Activated CD4-positive, alpha-beta T cell treated with anti-CD3 and anti-CD28 coated beads, Interleukin-2, amount 10 ng/mL, durations not matched to agents 7 days and 5 days (primary cell): ENCODE data around the gene DDHD1. TPM values are rescaled to one million over a fixed set of nuclear protein-coding genes. Genes with fewer than 3 reads are reported as not detected.

Experiments used
- CTCF ChIA-PET: fragments of 350-600 bp; sonication (Branson Sonifier 250); formaldehyde crosslinking; loops from one replicate; lab custom pipeline; 2021; ENCODE audit warnings: antibody characterized with exemption; lab: Charles Lee
- POLR2A ChIA-PET: fragments of 350-600 bp; sonication (Branson Sonifier 250); formaldehyde crosslinking; loops from one replicate; lab custom pipeline; 2021; ENCODE audit warnings: antibody characterized with exemption; lab: Charles Lee
- DNase-seq: peaks from one replicate; pipeline ENCODE4 v3.0.0-alpha.2; 2020
- H3K27ac Mint-ChIP-seq: one replicate; pipeline ENCODE4 v1.8.0; 2021; ENCODE audit warnings: mild to moderate bottlenecking, moderate library complexity, mixed read lengths
- H3K27me3 Mint-ChIP-seq: one replicate; pipeline ENCODE4 v1.8.0; 2021; ENCODE audit warnings: mixed read lengths
- H3K36me3 Mint-ChIP-seq: one replicate; pipeline ENCODE4 v1.8.0; 2021; ENCODE audit warnings: low read depth, mixed read lengths
- H3K4me1 Mint-ChIP-seq: one replicate; pipeline ENCODE4 v1.8.0; 2021; ENCODE audit warnings: mixed read lengths
- H3K4me3 Mint-ChIP-seq: one replicate; pipeline ENCODE4 v1.8.0; 2021; ENCODE audit warnings: mild to moderate bottlenecking, moderate library complexity, mixed read lengths
- H3K9me3 Mint-ChIP-seq: one replicate; pipeline ENCODE4 v1.8.0; 2021; ENCODE audit warnings: mixed read lengths
- total RNA-seq, 2 experiments: library from RNA; stranded (reverse); gene quantifications; one replicate each; pipeline ENCODE4 v1.2.3, GENCODE V29; 2021

The DDHD1 gene
- total RNA-seq, 2 experiments from 2014 or later, result 53.8 to 58.0 TPM

DNA sequence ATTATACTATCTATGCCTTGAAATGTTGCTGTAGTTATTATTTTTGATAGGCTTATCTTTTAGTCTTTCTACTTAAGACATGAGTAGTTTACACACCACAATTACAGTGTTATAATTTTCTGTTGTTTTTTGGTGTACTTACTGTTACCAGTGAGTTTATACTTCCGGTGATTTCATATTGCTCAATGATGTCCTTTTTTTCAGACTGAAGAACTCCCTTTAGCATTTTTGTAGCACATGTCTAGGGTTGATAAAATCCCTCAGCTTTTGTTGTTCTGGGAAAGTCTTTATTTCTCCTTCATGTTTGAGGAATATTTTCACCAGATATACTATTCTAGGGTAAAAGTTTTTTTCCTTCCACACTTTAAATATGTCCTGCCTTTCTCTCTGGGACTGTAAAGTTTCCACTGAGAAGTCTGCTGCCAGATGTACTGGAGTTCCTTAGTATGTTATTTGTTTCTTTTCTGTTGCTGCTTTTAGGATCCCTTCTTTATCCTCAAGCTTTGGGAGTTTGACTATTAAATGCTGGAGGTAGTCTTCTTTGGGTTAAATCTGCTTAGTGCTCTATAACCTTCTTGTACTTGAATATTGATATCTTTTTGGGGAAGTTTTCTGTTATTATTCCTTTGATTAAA, 160.8 kb downstream of the DDHD1 start:
- no peak for DNase-seq
- Mint-ChIP-seq H3K36me3 (no peaks in the 10 kb centered on the region), H3K27me3 (peaks cover 14% of the 10 kb centered on the region), H3K27ac (no peak overlapping the region), H3K4me1 (no peaks in the 10 kb centered on the region), H3K4me3 (no peak overlapping the region), H3K9me3 (no peaks in the 10 kb centered on the region)
- POLR2A ChIA-PET, result no interaction called here
- CTCF ChIA-PET, result interaction anchor here (1.3 kb wide), 1 partner anchor 11 kb away, joined by 3 read pairs; no protein-coding TSS in a partner anchor

- Mint-ChIP-seq H3K27me3 (peaks cover 11% of the 10 kb centered on the region), H3K27ac (no peak overlapping the region), H3K4me1 (no peaks in the 10 kb centered on the region), H3K4me3 (no peak overlapping the region), H3K9me3 (no peaks in the 10 kb centered on the region), H3K36me3 (no peaks in the 10 kb centered on the region)
- CTCF ChIA-PET, result no interaction called here
- no peak for DNase-seq
- POLR2A ChIA-PET, result no interaction called here
Measured at GRCh38 chr14:52988139-52988538, 165.0 kb downstream of the DDHD1 start.

DNA sequence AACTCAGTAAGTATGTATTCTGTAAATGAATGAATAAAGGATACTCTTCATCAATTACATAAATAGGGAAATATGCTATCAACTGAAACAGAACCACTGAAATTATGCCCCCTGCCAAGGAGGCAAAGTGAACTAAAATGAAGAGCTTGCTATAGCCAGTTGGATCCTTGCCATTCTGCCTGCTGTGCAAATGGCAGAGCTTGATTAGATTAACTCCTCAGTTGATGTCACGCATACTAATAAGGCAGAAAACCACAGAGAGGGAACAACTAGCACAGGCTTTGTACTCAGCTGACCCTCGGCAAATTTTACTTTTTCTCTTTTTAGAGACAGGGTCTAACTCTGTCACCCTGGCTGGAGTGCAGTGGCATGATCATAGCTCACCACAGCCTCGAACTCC, 165.6 kb downstream of the DDHD1 start:
- Mint-ChIP-seq H3K4me1 (no peaks in the 10 kb centered on the region), H3K27me3 (peaks cover 8% of the 10 kb centered on the region), H3K36me3 (no peaks in the 10 kb centered on the region), H3K9me3 (no peaks in the 10 kb centered on the region), H3K27ac (no peak overlapping the region), H3K4me3 (no peak overlapping the region)
- ChIA-PET CTCF (interaction anchor here (0.6 kb wide), 1 partner anchor 98 kb away, joined by 3 read pairs; no protein-coding TSS in a partner anchor), POLR2A (no interaction called here)
- DNase-seq, result no peak

- ChIA-PET POLR2A (no interaction called here), CTCF (interaction anchor here (0.6 kb wide), 1 partner anchor 97 kb away, joined by 3 read pairs; no protein-coding TSS in a partner anchor)
- Mint-ChIP-seq H3K27me3 (peaks cover 7% of the 10 kb centered on the region), H3K27ac (no peak overlapping the region), H3K9me3 (no peaks in the 10 kb centered on the region), H3K4me3 (no peak overlapping the region), H3K36me3 (no peaks in the 10 kb centered on the region), H3K4me1 (no peaks in the 10 kb centered on the region)
- DNase-seq, result no peak
Measured at GRCh38 chr14:52987042-52987441, 166.1 kb downstream of the DDHD1 start.

Other genes starting within 250 kb of the DDHD1 start
- under 1 TPM; 0.25 to 0.40 TPM for gene FERMT2, start 202.3 kb downstream of the DDHD1 start, total RNA-seq